HL-60 (cell line): ENCODE results near the gene PTPN11.

Experiments used
- GABPA ChIP-seq: IDR thresholded peaks from 2 replicates; pipeline ENCODE4 v1.6.1; 2012; ENCODE audit warnings: low read depth
- TF ChIP-seq, protein P1 (sequence below): IDR thresholded peaks from one replicate; pipeline ENCODE4 v1.5.1; 2011; ENCODE audit warnings: low read length, control low read depth, inconsistent platforms; ENCODE audit not compliant: insufficient read depth

DNA sequence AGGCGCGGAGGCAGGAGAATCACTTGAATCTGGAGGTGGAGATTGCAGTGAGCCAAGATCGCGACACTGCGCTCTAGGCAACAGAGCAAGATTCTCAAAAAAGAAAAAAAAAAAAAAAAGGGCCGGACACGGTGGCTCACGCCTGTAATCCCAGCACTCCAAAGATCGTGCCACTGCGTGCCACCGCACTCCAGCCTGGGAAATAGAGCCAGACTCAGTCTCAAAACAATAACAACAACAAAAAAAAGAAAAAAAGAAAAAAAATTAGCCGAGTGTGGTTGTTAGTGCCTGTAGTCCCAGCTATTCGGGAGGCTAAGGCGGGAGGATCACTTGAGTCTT is 8.9 kb upstream of the PTPN11 start:
- no peak for TF ChIP-seq GABPA
- TF ChIP-seq, protein P1, sequence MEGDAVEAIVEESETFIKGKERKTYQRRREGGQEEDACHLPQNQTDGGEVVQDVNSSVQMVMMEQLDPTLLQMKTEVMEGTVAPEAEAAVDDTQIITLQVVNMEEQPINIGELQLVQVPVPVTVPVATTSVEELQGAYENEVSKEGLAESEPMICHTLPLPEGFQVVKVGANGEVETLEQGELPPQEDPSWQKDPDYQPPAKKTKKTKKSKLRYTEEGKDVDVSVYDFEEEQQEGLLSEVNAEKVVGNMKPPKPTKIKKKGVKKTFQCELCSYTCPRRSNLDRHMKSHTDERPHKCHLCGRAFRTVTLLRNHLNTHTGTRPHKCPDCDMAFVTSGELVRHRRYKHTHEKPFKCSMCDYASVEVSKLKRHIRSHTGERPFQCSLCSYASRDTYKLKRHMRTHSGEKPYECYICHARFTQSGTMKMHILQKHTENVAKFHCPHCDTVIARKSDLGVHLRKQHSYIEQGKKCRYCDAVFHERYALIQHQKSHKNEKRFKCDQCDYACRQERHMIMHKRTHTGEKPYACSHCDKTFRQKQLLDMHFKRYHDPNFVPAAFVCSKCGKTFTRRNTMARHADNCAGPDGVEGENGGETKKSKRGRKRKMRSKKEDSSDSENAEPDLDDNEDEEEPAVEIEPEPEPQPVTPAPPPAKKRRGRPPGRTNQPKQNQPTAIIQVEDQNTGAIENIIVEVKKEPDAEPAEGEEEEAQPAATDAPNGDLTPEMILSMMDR: no peak
